Astrocyte (in vitro differentiated cells and primary cell): ENCODE results near the gene ZBTB44.

Experiments
- CTCF ChIP-seq: IDR thresholded peaks from 2 replicates; pipeline ENCODE4 v1.5.1; 2011; ENCODE audit warnings: low read depth, mild to moderate bottlenecking, inconsistent platforms, low read length, moderate library complexity; ENCODE audit not compliant: insufficient read depth
- EZH2 ChIP-seq: IDR thresholded peaks from 2 replicates; pipeline ENCODE4 v1.6.1; 2012; ENCODE audit warnings: mild to moderate bottlenecking, low read length, inconsistent platforms; ENCODE audit not compliant: insufficient read depth

- TF ChIP-seq CTCF (no peak), EZH2 (no peak)
Observed at GRCh38 chr11:130187096-130187495, 127.6 kb downstream of the ZBTB44 start.
